ENCODE data around the gene DYNLT4.
"Not testable (repeated sequence)": the region's sequence is repeated elsewhere in the genome, so short reads cannot be mapped to it uniquely, and the experiment has no call there.

Gene DYNLT4

GRCh38 chr1:44806704-44807363, at the start of gene DYNLT4:
DYNLT4 (minus strand) TSS chr1:44807351; CDS start chr1:44806668, 683 bp downstream.
- no peak for DNase-seq

GRCh38 chr1:44855742-44856141, 48.6 kb upstream of the DYNLT4 start:
- no peak for DNase-seq

GRCh38 chr1:44854970-44855369, 47.8 kb upstream of the DYNLT4 start:
- no peak for DNase-seq

GRCh38 chr1:44853201-44853600, 46.0 kb upstream of the DYNLT4 start:
- no peak for DNase-seq

- DNase-seq, result no peak
Measured at GRCh38 chr1:44851308-44851707, 44.2 kb upstream of the DYNLT4 start.

GRCh38 chr1:44849575-44850132, 42.5 kb upstream of the DYNLT4 start:
- DNase-seq, result no peak

GRCh38 chr1:44848456-44849181, 41.5 kb upstream of the DYNLT4 start:
- DNase-seq, result no peak

GRCh38 chr1:44847845-44848244, 40.7 kb upstream of the DYNLT4 start:
- DNase-seq, result no peak

GRCh38 chr1:44846985-44847384, 39.8 kb upstream of the DYNLT4 start:
- DNase-seq, result no peak

- DNase-seq, result peak; percentile 9
Measured at GRCh38 chr1:44842862-44843655, 35.9 kb upstream of the DYNLT4 start, which contains the start of gene PTCH2. PTCH2 (minus strand) TSS chr1:44843253; CDS start chr1:44842932, 321 bp downstream.

GRCh38 chr1:44842486-44842861, 35.3 kb upstream of the DYNLT4 start:
- no peak for DNase-seq

GRCh38 chr1:44839576-44839975, 32.4 kb upstream of the DYNLT4 start:
- DNase-seq, result no peak

- DNase-seq, result not testable (repeated sequence)
Measured at GRCh38 chr1:44838294-44838693, 31.1 kb upstream of the DYNLT4 start.

GRCh38 chr1:44835738-44836675, 28.9 kb upstream of the DYNLT4 start:
- DNase-seq, result peak; percentile 88

GRCh38 chr1:44834328-44834727, 27.2 kb upstream of the DYNLT4 start:
- no peak for DNase-seq

- no peak for DNase-seq
Measured at GRCh38 chr1:44832056-44832705, 25.0 kb upstream of the DYNLT4 start.

- no peak for DNase-seq
Measured at GRCh38 chr1:44831516-44831915, 24.4 kb upstream of the DYNLT4 start.

- DNase-seq, result no peak
Measured at GRCh38 chr1:44830900-44831304, 23.8 kb upstream of the DYNLT4 start.

GRCh38 chr1:44829506-44830384, 22.6 kb upstream of the DYNLT4 start:
- no peak for DNase-seq

GRCh38 chr1:44828841-44829440, 21.8 kb upstream of the DYNLT4 start:
- no peak for DNase-seq

All from activated naive CD4-positive, alpha-beta T cell treated with Interleukin-2 at 50 U/mL for 16 hours (primary cell).